SK-N-SH treated with all-trans-retinoic acid at 6 μM for 48 hours (cell line): ENCODE data around the gene CLOCK.

Experiments used
- ARNTL ChIP-seq: fragments of 450-650 bp; formaldehyde crosslinking; IDR thresholded peaks from 2 replicates; pipeline ENCODE4 v1.5.0; 2020; ENCODE audit warnings: low read depth, mild to moderate bottlenecking, moderate library complexity, borderline replicate concordance
- BACH2 ChIP-seq: fragments of 250-450 bp; sonication (Bioruptor Pico); IDR thresholded peaks from 2 replicates; pipeline ENCODE4 v1.9.0; 2021; ENCODE audit warnings: mild to moderate bottlenecking, borderline replicate concordance
- ISL1 ChIP-seq: fragments of 250-450 bp; sonication (Bioruptor Pico); IDR thresholded peaks from 2 replicates; pipeline ENCODE4 v2.1.2; 2022; ENCODE audit warnings: mild to moderate bottlenecking, moderate library complexity
- PATZ1 ChIP-seq: fragments of 250-450 bp; sonication (Bioruptor Pico); IDR thresholded peaks from 2 replicates; pipeline ENCODE4 v1.8.0; 2020; ENCODE audit warnings: mild to moderate bottlenecking, moderate library complexity, borderline replicate concordance
- POU6F1 ChIP-seq: fragments of 250-450 bp; sonication (Bioruptor Pico); IDR thresholded peaks from 2 replicates; pipeline ENCODE4 v1.8.0; 2021; ENCODE audit warnings: low read depth, mild to moderate bottlenecking, moderate library complexity, borderline replicate concordance
- RARB ChIP-seq: fragments of 250-450 bp; sonication (Bioruptor Pico); IDR thresholded peaks from 2 replicates; pipeline ENCODE4 v1.8.0; 2021; ENCODE audit warnings: mild to moderate bottlenecking, moderate library complexity
- ZC3H10 ChIP-seq: fragments of 250-450 bp; sonication (Bioruptor Pico); IDR thresholded peaks from 2 replicates; pipeline ENCODE4 v1.5.1; 2021; ENCODE audit warnings: mild to moderate bottlenecking, moderate library complexity
- ZFP30 ChIP-seq: fragments of 450-650 bp; formaldehyde crosslinking; IDR thresholded peaks from 2 replicates; pipeline ENCODE4 v1.5.0; 2022; ENCODE audit warnings: mild to moderate bottlenecking, moderate library complexity
- ZNF70 ChIP-seq: fragments of 450-650 bp; formaldehyde crosslinking; IDR thresholded peaks from 2 replicates; pipeline ENCODE4 v1.5.0; 2020; ENCODE audit warnings: mild to moderate bottlenecking, moderate library complexity
- ZNF8 ChIP-seq: fragments of 450-650 bp; formaldehyde crosslinking; IDR thresholded peaks from 2 replicates; pipeline ENCODE4 v1.5.0; 2020; ENCODE audit warnings: mild to moderate bottlenecking, moderate library complexity
- TF ChIP-seq, protein P1 (sequence below): fragments of 250-450 bp; sonication (Bioruptor Pico); IDR thresholded peaks from 2 replicates; pipeline ENCODE4 v1.5.1; 2021; ENCODE audit warnings: mild to moderate bottlenecking, moderate library complexity

DNA sequence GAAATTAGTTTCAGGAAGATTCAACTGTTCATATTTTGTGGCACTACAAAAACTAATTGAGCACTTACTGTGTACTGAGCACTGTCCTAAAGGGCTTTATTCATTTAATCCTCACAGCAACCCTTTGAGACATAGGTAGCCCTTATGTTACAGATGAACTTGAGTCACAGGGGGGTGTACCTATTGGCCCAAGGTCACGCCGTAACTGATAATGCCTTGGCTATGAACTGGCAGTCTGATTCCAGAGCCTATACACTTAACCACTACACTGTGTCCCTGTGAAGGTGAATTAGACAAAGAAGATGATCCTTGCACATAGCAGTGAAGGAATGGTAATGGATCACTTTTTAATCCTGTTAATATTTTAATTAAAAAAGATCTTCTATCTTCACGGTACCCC lies 138.9 kb downstream of the CLOCK start:
- no peak for TF ChIP-seq ZFP30
- TF ChIP-seq, protein P1, sequence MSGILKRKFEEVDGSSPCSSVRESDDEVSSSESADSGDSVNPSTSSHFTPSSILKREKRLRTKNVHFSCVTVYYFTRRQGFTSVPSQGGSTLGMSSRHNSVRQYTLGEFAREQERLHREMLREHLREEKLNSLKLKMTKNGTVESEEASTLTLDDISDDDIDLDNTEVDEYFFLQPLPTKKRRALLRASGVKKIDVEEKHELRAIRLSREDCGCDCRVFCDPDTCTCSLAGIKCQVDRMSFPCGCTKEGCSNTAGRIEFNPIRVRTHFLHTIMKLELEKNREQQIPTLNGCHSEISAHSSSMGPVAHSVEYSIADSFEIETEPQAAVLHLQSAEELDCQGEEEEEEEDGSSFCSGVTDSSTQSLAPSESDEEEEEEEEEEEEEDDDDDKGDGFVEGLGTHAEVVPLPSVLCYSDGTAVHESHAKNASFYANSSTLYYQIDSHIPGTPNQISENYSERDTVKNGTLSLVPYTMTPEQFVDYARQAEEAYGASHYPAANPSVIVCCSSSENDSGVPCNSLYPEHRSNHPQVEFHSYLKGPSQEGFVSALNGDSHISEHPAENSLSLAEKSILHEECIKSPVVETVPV = no peak
- TF ChIP-seq ARNTL = no peak
- TF ChIP-seq ZC3H10 (CRISPR knock-in tag) = no peak
- no peak for TF ChIP-seq POU6F1 (CRISPR knock-in tag)
- no peak for TF ChIP-seq ZNF70
- TF ChIP-seq ISL1 (CRISPR knock-in tag) = no peak
- TF ChIP-seq ZNF8 (CRISPR knock-in tag) = no peak
- no peak for TF ChIP-seq PATZ1 (CRISPR knock-in tag)
- TF ChIP-seq BACH2 = no peak
- no peak for TF ChIP-seq RARB (CRISPR knock-in tag)
